Measurements from ENCODE around the gene LMBR1. TPM values are rescaled to one million over a fixed set of nuclear protein-coding genes. Genes with fewer than 3 reads are reported as not detected.
"Not testable (repeated sequence)": the region's sequence is repeated elsewhere in the genome, so short reads cannot be mapped to it uniquely, and the experiment has no call there.

LMBR1 gene
- total RNA-seq, 3 donors from 2014 or later: 40.5 to 56.3 (median 44.9) TPM

DNA sequence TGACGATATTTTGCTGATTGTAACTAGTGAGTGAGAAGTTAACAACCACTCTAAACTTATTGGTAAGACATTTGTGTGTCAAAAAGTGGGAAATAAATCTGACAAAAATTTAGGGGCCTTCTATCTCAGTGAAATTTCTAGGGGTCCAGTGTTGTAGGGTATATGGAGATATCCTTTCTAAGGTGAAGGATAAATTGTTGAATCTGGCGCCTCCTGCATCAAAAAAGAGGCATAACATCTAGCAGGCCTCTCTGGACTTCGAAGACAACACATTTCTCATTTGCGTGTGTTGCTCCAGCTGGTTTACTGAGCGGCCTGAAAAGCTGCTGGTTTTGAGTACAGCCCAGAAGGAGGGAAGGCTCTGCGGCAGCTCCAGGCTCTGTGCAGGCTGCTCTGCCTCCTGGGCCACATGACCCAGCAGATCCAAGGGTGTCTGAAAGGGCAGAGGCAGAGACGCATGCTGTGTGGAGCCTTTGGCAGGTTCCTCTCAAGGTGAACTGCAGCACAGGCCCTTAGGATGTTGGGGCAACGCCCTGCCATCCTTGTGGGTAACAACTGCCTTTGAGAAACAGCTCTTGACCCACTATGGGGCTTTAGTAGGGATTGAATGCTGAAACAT is 72.4 kb downstream of the LMBR1 start:
- intact Hi-C loops (cut with DNase I, micrococcal nuclease): loop anchor here in 1 of 2 donors (10.0 kb wide), 1 partner anchor 1016 kb away; no protein-coding TSS in a partner anchor
- Histone ChIP-seq H3K36me3 (ENCODE audit: low read depth) (no peaks in the 10 kb centered on the region), H3K4me1 (ENCODE audit: low read depth) (no peaks in the 10 kb centered on the region), H3K4me3 (no peak overlapping the region), H3K9me3 (no peaks in the 10 kb centered on the region)
- TF ChIP-seq, protein P1, sequence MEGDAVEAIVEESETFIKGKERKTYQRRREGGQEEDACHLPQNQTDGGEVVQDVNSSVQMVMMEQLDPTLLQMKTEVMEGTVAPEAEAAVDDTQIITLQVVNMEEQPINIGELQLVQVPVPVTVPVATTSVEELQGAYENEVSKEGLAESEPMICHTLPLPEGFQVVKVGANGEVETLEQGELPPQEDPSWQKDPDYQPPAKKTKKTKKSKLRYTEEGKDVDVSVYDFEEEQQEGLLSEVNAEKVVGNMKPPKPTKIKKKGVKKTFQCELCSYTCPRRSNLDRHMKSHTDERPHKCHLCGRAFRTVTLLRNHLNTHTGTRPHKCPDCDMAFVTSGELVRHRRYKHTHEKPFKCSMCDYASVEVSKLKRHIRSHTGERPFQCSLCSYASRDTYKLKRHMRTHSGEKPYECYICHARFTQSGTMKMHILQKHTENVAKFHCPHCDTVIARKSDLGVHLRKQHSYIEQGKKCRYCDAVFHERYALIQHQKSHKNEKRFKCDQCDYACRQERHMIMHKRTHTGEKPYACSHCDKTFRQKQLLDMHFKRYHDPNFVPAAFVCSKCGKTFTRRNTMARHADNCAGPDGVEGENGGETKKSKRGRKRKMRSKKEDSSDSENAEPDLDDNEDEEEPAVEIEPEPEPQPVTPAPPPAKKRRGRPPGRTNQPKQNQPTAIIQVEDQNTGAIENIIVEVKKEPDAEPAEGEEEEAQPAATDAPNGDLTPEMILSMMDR (IDR thresholded peaks at IDR 0.05): no peak
- DNase-seq (no peak), ATAC-seq (no peak)

DNA sequence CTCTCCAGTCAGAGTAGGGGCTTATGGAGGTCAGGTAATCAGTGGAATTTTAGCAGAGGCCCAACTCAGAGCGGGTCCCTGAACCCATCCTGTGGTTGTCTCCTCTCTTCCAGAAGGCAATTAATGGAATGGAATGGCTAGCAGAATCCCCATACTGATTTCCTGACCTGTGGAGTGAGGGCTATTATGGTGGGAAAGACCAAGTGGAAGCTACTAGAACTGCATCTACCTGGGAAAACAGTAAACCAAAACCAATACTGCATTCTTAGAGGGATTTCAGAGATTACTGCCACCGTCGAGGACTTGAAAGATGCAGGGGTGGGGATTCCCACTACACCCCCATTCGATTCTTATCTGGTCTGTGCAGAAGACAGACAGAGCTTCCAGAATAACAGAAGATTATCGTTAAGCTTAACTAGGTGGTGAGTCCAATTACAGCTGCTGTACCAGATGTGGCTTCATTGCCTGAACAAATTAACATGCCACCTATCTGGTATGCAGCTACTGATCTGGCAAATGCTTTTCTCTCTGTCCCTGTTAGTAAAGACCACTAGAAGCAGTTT is 73.2 kb downstream of the LMBR1 start:
- ATAC-seq: no peak
- Histone ChIP-seq H3K36me3 (ENCODE audit: low read depth) (no peaks in the 10 kb centered on the region), H3K4me3 (no peak overlapping the region), H3K4me1 (ENCODE audit: low read depth) (no peaks in the 10 kb centered on the region), H3K9me3 (no peaks in the 10 kb centered on the region)
- DNase-seq: no peak
- TF ChIP-seq, protein P1 (IDR thresholded peaks at IDR 0.05): no peak
- intact Hi-C loops (cut with DNase I, micrococcal nuclease): loop anchor here in 1 of 2 donors (10.0 kb wide), 1 partner anchor 1015 kb away; no protein-coding TSS in a partner anchor

DNA sequence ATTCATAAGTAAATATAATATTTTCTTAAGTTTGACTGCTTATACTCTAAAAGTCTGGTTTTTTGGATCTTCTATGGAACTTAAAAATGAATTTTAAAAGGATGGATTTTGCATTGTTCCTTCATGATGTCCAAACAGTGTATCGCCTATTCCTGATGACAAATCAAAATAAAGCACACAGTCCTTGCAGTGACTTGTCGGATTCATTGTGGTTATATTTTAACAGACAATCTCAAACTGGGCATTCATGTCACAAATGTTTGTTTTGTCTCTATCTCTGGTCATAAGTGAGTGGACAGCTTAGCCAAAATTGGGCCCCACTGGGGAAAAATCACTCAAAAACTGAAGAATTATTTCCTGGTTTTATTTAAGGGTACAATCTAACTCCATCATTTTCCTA is 74.8 kb downstream of the LMBR1 start:
- DNase-seq (no peak), ATAC-seq (no peak)
- Histone ChIP-seq H3K4me1 (ENCODE audit: low read depth) (no peaks in the 10 kb centered on the region), H3K4me3 (no peak overlapping the region), H3K9me3 (no peaks in the 10 kb centered on the region), H3K36me3 (ENCODE audit: low read depth) (no peaks in the 10 kb centered on the region)
- intact Hi-C loops (cut with DNase I, micrococcal nuclease): no loop called here
- TF ChIP-seq, protein P1 (IDR thresholded peaks at IDR 0.05): no peak

DNA sequence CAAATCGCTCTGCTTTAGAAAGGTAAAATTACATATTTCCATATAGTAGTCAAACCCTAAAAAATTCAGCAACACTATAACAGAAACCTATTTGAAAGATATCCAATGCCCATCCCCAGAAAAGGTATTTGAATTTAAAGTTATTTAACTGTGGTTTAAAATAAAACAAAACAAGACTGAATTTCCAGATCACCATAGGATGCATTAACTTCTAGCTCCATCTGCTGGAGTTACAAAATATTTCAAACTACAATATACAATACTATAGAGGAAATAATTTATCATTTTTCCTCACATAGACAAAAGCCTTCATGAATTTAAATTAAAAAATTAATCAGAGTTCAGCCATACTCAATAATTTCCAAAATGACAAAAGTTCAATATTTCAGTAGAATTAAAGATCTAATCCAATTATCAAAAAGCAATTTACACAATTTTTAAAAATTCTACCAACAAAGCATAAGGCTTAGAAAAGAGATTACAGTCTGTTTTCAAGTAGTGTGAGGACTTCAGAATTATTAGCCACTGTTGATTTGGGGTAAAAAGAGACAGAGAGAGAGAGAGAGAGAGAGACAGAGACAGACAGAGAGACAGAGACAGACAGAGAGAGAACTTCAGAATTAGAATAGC is 75.9 kb downstream of the LMBR1 start:
- H3K9me3 ChIP-seq: no peaks in the 10 kb centered on the region
- TF ChIP-seq, protein P1 (IDR thresholded peaks at IDR 0.05): peak; percentile 12
- intact Hi-C loops (cut with DNase I, micrococcal nuclease): no loop called here
- DNase-seq (no peak), ATAC-seq (no peak)
- H3K4me3 ChIP-seq: no peak overlapping the region
- H3K4me1 ChIP-seq (ENCODE audit: low read depth): no peaks in the 10 kb centered on the region
- H3K36me3 ChIP-seq (ENCODE audit: low read depth): no peaks in the 10 kb centered on the region

DNA sequence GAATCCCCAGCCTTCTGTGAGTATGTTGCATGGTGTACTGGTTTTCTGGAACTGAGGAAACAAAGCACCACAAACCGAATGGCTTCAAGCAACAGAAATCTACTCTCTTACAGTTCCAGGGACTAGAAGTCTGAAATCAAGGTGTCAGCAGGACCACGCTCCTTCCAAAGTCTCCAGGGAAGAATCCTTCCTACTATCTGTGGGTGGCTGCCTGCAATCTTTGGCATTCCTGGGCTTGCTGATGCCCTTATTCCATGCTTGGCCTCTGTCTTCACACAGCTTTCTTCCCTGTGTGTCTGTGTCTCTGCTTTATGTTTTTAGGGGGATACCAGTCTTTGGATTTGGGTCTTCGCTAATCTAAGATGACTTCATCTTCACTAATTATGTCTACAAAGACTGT is 81.3 kb downstream of the LMBR1 start:
- TF ChIP-seq, protein P1 (IDR thresholded peaks at IDR 0.05): no peak
- DNase-seq (no peak), ATAC-seq (no peak)
- H3K4me1 ChIP-seq (ENCODE audit: low read depth): no peaks in the 10 kb centered on the region
- H3K9me3 ChIP-seq: no peaks in the 10 kb centered on the region
- H3K36me3 ChIP-seq (ENCODE audit: low read depth): no peaks in the 10 kb centered on the region
- intact Hi-C loops (cut with DNase I, micrococcal nuclease): no loop called here
- H3K4me3 ChIP-seq: no peak overlapping the region

DNA sequence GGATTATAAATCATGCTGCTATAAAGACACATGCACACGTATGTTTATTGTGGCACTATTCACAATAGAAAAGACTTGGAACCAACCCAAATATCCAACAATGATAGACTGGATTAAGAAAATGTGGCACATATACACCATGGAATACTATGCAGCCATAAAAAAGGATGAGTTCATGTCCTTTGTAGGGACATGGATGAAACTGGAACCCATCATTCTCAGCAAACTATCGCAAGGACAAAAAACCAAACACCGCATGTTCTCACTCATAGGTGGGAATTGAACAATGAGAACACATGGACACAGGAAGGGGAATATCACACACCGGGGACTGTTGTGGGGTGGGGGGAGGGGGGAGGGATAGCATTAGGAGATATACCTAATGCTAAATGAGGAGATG is 89.3 kb downstream of the LMBR1 start:
- ATAC-seq; H3K9me3 ChIP-seq; DNase-seq; intact Hi-C loops (cut with DNase I, micrococcal nuclease); H3K4me1 ChIP-seq (ENCODE audit: low read depth); H3K4me3 ChIP-seq; H3K36me3 ChIP-seq (ENCODE audit: low read depth): not testable (repeated sequence)

Data from mucosa of descending colon (tissue), 3 donors.